ENCODE results near the gene CXorf66.

CXorf66 gene

DNA sequence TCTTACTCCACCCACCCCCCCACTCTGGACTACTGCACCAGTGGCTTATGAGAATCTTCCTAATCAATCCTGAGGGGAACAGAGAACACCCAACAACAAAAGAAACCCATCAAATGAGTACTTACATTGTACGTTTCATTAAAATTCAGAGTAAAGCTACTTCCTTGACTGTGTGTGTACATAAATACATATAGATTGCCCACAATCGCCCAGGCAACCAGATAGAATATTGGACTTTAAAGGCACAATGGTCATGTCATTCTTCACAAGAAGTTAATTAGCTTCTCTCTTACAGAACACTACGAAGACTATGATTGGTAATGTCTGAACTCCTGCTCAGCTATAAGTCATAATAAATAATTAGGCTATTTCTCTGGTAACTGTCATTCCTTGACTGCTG lies 20.2 kb downstream of the CXorf66 start:
- no peak overlapping the region for H3K27ac ChIP-seq (ENCODE audit: low read length)
- H3K27me3 ChIP-seq (ENCODE audit: control insufficient read depth, insufficient read depth, low read length): no peaks in the 10 kb centered on the region
- H3K9ac ChIP-seq (ENCODE audit: low read length): no peak overlapping the region
- no peak overlapping the region for H3K4me3 ChIP-seq (ENCODE audit: low read length)
- H3K36me3 ChIP-seq (ENCODE audit: control insufficient read depth, low read depth, low read length): no peaks in the 10 kb centered on the region
- no peaks in the 10 kb centered on the region for H3K4me1 ChIP-seq (ENCODE audit: control insufficient read depth, low read depth, low read length)
- H3K9me3 ChIP-seq (ENCODE audit: control insufficient read depth, low read depth, low read length): peaks cover 22% of the 10 kb centered on the region

DNA sequence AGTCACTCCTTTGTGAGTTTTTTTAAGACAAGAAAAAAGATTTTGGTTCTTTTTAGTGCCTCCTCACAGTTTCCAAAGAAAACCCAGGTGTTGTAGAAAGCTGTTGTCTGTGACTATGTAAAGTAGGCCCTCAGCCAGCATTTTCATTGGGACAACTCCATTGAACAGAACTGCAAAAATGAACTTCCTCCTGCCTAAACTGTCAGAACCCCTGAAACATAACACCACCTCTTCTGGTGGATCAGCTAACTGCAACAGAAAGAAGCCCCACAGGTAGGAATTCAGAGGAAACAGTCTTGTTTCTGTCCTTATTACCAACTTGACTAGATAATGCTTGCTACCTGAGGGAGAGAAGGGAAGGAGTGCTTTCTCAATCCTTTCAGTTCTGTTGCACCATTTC lies 29.1 kb downstream of the CXorf66 start:
- Histone ChIP-seq H3K27me3 (ENCODE audit: control insufficient read depth, insufficient read depth, low read length) (no peaks in the 10 kb centered on the region), H3K27ac (ENCODE audit: low read length) (no peak overlapping the region), H3K4me1 (ENCODE audit: control insufficient read depth, low read depth, low read length) (peaks cover 16% of the 10 kb centered on the region), H3K36me3 (ENCODE audit: control insufficient read depth, low read depth, low read length) (no peaks in the 10 kb centered on the region), H3K9ac (ENCODE audit: low read length) (no peak overlapping the region), H3K9me3 (ENCODE audit: control insufficient read depth, low read depth, low read length) (no peaks in the 10 kb centered on the region), H3K4me3 (ENCODE audit: low read length) (peak overlapping the region; percentile 2)

DNA sequence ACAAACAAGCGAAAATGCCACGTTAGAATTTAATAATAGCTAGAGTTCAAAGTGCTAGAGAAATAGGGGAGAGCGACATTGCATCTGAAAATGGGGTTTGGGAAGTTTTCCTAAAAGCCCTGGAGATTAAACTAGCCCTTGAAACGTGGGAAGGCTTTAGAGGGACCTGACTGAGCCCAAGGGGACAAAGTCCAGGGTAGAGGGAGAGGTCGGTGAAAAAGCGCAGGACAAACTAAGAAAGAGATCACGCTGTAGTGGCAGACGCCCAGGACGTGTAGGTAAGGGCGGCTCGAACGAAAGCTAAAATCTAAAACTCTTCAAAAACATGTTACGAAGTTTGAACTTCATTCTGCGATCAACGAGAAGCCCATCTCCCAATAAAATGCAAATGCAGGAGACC lies 31.4 kb downstream of the CXorf66 start:
- H3K4me3 ChIP-seq (ENCODE audit: low read length): peak overlapping the region; percentile 64
- no peak overlapping the region for H3K27ac ChIP-seq (ENCODE audit: low read length)
- H3K36me3 ChIP-seq (ENCODE audit: control insufficient read depth, low read depth, low read length): no peaks in the 10 kb centered on the region
- H3K27me3 ChIP-seq (ENCODE audit: control insufficient read depth, insufficient read depth, low read length): no peaks in the 10 kb centered on the region
- H3K9me3 ChIP-seq (ENCODE audit: control insufficient read depth, low read depth, low read length): no peaks in the 10 kb centered on the region
- H3K9ac ChIP-seq (ENCODE audit: low read length): peak overlapping the region; percentile 73
- H3K4me1 ChIP-seq (ENCODE audit: control insufficient read depth, low read depth, low read length): peaks cover 16% of the 10 kb centered on the region

DNA sequence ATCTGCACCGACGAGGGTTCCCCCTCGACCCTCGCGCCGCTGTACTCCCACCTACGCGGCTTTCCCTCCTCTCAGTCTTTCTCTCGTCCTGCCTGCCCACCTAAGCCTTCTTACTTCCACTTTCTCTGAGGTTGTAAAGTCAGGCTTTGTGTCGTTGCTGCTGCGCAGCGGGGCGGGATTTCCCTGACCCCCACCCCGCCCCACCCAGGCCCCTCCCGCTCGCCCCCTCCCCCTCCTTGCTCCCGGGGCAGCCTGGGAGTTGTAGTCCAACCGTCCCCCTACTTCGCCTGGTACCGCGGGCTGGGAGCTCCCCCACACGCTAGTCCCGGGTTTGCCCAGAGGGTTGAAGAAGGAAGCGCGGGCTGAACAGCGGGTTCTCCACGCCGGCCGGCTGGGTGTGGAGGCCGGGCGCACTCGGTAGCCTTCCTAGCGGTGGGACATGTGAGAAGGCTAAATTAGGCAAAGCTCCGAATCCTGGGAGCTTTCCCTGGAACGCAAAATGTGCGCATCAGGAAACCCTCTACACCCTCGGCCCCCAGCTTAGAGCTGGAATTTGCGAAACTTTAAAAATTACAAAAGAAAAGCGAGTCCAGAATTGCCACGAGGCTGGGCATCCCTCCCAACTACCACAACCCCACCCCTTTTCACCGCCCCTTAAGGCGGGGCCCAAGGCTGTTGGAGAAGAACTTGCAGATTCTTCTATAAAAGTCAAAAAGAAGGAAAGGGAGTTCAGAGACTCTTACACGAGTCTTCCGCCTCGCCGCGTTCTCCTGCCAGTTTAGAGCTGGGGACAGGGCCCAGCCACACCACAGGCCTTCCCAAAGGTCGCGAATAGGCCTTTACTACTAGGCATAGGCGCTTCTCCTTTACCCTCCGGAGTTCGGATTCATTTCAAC lies 32.2 kb downstream of the CXorf66 start, which contains the start of gene ATP11C:
TSS of gene ATP11C (minus strand) at position 153 of the 896 bp plus-strand sequence. CDS start 1,011 bp downstream, outside the sequence.
- H3K36me3 ChIP-seq (ENCODE audit: control insufficient read depth, low read depth, low read length): no peaks in the 10 kb centered on the region
- H3K4me1 ChIP-seq (ENCODE audit: control insufficient read depth, low read depth, low read length): peaks cover 16% of the 10 kb centered on the region
- H3K4me3 ChIP-seq (ENCODE audit: low read length): peak within 1 kb of the TSS; percentile 64
- H3K27me3 ChIP-seq (ENCODE audit: control insufficient read depth, insufficient read depth, low read length): no peaks in the 10 kb centered on the region
- no peaks in the 10 kb centered on the region for H3K9me3 ChIP-seq (ENCODE audit: control insufficient read depth, low read depth, low read length)
- H3K27ac ChIP-seq (ENCODE audit: low read length): no peak within 1 kb of the TSS
- H3K9ac ChIP-seq (ENCODE audit: low read length): peak within 1 kb of the TSS; percentile 73

DNA sequence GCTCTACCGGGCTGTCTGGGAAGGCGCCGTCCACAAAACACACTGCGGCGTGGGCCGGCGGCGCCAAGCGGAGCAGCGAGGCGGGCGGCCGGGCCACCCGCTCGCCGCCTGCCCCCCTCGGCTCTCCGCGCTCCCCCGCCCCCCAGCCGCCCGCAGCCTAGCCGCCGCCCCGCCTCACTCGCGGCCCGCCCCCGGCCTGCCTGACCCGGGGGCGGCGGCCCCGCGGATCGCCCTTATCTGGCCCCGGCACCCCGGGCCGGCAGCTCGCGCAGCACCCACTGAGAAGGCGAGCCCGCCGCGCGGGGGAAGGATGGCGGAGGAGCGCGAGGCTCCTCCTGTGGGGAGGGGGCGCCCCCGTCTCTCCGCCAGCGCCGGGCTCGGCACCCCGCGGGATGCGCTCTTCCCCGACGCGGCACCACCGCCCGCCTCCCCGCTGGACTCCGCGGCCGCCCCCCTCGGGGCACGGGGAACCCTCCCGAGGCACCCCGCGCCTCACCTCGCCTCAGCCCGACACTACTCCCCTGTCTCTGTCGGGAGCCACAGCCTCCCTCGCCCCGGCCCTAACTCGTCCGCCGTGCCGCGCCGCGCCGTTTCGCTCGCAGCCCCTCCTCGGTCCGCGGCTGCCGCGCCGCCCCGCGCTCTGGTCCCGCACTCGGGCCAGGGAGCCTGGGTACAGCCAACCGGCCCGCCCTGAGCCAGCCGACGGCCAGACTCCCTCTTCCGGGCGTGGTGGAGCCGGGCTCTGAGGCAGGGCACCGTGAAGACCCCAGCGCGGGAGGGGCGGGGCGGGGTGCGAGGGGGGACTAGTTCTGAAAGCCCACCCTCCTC lies 33.0 kb downstream of the CXorf66 start:
- peaks cover 16% of the 10 kb centered on the region for H3K4me1 ChIP-seq (ENCODE audit: control insufficient read depth, low read depth, low read length)
- H3K9me3 ChIP-seq (ENCODE audit: control insufficient read depth, low read depth, low read length): no peaks in the 10 kb centered on the region
- H3K4me3 ChIP-seq (ENCODE audit: low read length): peak overlapping the region; percentile 61
- no peaks in the 10 kb centered on the region for H3K27me3 ChIP-seq (ENCODE audit: control insufficient read depth, insufficient read depth, low read length)
- H3K9ac ChIP-seq (ENCODE audit: low read length): peak overlapping the region; percentile 68
- H3K27ac ChIP-seq (ENCODE audit: low read length): no peak overlapping the region
- no peaks in the 10 kb centered on the region for H3K36me3 ChIP-seq (ENCODE audit: control insufficient read depth, low read depth, low read length)

DNA sequence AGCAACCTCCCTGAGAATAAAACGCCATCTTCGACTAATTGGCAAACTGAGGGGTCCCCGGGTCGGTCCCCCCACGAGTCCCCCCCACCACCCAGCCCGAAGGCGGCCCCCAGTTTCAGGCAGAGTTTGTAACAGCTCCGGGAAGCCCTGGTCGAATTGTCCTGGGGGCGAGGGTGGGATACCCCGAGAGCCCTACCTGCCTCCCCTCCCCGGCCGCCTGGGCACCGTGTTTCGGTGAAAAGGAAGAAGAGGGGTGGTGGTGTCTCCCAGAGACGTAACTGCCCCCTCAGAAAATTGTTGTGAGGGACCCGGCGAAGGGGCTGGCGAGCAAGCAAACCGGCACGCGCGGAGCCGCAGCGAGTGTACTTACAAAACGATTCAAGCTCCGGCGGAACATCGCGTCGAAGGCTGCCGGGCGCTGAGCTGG lies 33.7 kb downstream of the CXorf66 start:
- Histone ChIP-seq H3K9ac (ENCODE audit: low read length) (peak overlapping the region; percentile 68), H3K4me1 (ENCODE audit: control insufficient read depth, low read depth, low read length) (peaks cover 14% of the 10 kb centered on the region), H3K9me3 (ENCODE audit: control insufficient read depth, low read depth, low read length) (no peaks in the 10 kb centered on the region), H3K27ac (ENCODE audit: low read length) (no peak overlapping the region), H3K36me3 (ENCODE audit: control insufficient read depth, low read depth, low read length) (no peaks in the 10 kb centered on the region), H3K27me3 (ENCODE audit: control insufficient read depth, insufficient read depth, low read length) (no peaks in the 10 kb centered on the region), H3K4me3 (ENCODE audit: low read length) (peak overlapping the region; percentile 61)

DNA sequence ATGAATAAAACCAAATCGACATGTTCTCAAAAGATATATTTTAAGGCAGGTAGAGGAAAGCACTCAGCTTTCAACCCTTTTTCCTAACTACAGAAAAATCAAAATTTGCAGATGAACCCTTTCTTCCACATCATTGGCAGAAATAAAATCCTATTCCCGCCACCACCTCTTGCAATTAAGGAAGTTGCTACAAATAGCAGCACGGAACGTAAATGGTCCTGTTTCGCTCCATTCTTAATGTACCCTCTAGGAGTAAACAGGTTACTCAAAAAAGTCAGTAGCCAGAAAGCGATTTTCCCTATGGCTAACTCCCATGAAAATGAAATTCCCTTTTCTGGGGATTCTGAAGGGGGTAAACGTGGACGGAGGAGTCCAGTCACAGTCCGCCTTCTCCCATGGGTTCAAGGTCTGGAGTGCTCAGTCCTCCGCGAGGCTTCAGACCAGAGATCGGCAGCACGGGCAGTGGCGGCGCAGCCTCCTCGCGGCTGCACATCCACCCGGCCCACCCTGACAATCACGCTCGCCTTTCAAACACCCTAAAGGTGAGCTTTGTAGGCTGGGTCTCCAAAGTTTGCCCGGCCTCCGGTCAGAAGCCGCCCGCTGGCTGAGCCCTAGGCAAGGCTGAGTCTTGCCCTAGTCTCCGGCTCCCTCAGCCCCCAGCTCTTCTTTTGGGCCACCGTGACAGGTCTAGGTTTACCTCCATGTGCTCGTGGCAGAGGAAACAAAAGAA lies 34.2 kb downstream of the CXorf66 start:
- Histone ChIP-seq H3K9ac (ENCODE audit: low read length) (peak overlapping the region; percentile 68), H3K36me3 (ENCODE audit: control insufficient read depth, low read depth, low read length) (no peaks in the 10 kb centered on the region), H3K27me3 (ENCODE audit: control insufficient read depth, insufficient read depth, low read length) (no peaks in the 10 kb centered on the region), H3K4me3 (ENCODE audit: low read length) (peak overlapping the region; percentile 61), H3K27ac (ENCODE audit: low read length) (no peak overlapping the region), H3K9me3 (ENCODE audit: control insufficient read depth, low read depth, low read length) (no peaks in the 10 kb centered on the region), H3K4me1 (ENCODE audit: control insufficient read depth, low read depth, low read length) (peaks cover 8% of the 10 kb centered on the region)

DNA sequence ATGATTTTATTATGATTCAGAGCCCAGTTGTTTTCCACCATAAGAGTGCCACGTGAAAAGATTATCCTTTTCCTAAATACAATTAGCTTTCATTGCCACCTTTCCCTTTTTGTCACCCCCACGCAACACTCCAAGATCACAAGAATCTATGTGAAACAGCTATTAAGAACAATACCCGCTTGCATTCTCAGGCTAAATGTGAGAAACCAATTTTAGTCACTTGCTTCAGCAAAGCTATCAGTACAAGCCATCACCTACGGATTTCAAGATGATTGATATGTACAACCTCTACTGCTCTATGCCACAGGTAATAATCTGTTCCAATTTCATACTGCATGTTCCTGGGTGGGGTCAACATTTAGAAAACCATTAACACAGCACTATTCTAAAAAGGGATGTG lies 34.9 kb downstream of the CXorf66 start:
- no peaks in the 10 kb centered on the region for H3K27me3 ChIP-seq (ENCODE audit: control insufficient read depth, insufficient read depth, low read length)
- H3K9ac ChIP-seq (ENCODE audit: low read length): no peak overlapping the region
- H3K27ac ChIP-seq (ENCODE audit: low read length): no peak overlapping the region
- no peaks in the 10 kb centered on the region for H3K9me3 ChIP-seq (ENCODE audit: control insufficient read depth, low read depth, low read length)
- H3K4me3 ChIP-seq (ENCODE audit: low read length): peak overlapping the region; percentile 61
- peaks cover 6% of the 10 kb centered on the region for H3K4me1 ChIP-seq (ENCODE audit: control insufficient read depth, low read depth, low read length)
- no peaks in the 10 kb centered on the region for H3K36me3 ChIP-seq (ENCODE audit: control insufficient read depth, low read depth, low read length)

DNA sequence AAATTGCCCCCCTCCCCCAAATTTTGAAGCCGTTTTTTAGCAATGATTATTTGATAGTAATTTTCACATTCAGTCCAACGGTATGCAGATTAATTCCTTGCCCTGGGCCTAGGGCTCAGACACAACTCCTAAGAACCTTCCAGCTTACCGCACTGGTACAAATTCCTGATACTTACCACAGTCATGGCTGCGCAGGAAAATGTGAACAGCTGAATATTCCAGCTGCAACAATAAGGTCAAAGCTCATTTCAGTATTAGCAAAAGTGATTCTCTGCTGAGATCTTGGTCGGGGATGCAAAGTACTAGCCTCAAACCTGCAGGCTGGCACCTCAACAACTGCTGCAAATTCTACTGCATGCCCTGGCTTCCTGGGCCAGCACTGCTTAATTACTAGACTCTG lies 35.4 kb downstream of the CXorf66 start:
- Histone ChIP-seq H3K9me3 (ENCODE audit: control insufficient read depth, low read depth, low read length) (no peaks in the 10 kb centered on the region), H3K27ac (ENCODE audit: low read length) (no peak overlapping the region), H3K36me3 (ENCODE audit: control insufficient read depth, low read depth, low read length) (no peaks in the 10 kb centered on the region), H3K27me3 (ENCODE audit: control insufficient read depth, insufficient read depth, low read length) (no peaks in the 10 kb centered on the region), H3K4me3 (ENCODE audit: low read length) (no peak overlapping the region), H3K9ac (ENCODE audit: low read length) (no peak overlapping the region), H3K4me1 (ENCODE audit: control insufficient read depth, low read depth, low read length) (peaks cover 6% of the 10 kb centered on the region)

DNA sequence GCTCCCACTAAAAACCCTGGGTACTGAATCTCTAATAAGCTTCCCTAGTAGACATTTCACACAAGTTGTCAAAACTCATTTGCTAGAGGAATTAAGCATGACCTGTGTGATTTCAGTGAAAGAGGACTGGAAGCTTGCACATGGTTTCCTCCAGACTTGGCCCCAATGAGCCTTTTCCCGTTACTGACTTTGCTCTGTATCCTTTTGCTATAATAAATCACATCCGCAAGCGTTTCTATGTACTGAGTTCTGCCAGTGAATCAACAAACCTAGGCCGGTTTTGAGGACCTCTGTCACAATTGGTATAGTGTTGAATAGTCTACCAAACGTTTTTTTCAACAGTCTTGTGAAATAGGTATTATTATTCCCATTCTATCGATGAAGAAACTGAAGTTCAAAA lies 40.6 kb downstream of the CXorf66 start:
- no peak overlapping the region for H3K4me3 ChIP-seq (ENCODE audit: low read length)
- no peaks in the 10 kb centered on the region for H3K36me3 ChIP-seq (ENCODE audit: control insufficient read depth, low read depth, low read length)
- H3K9me3 ChIP-seq (ENCODE audit: control insufficient read depth, low read depth, low read length): no peaks in the 10 kb centered on the region
- no peak overlapping the region for H3K9ac ChIP-seq (ENCODE audit: low read length)
- no peaks in the 10 kb centered on the region for H3K4me1 ChIP-seq (ENCODE audit: control insufficient read depth, low read depth, low read length)
- no peak overlapping the region for H3K27ac ChIP-seq (ENCODE audit: low read length)
- no peaks in the 10 kb centered on the region for H3K27me3 ChIP-seq (ENCODE audit: control insufficient read depth, insufficient read depth, low read length)

DNA sequence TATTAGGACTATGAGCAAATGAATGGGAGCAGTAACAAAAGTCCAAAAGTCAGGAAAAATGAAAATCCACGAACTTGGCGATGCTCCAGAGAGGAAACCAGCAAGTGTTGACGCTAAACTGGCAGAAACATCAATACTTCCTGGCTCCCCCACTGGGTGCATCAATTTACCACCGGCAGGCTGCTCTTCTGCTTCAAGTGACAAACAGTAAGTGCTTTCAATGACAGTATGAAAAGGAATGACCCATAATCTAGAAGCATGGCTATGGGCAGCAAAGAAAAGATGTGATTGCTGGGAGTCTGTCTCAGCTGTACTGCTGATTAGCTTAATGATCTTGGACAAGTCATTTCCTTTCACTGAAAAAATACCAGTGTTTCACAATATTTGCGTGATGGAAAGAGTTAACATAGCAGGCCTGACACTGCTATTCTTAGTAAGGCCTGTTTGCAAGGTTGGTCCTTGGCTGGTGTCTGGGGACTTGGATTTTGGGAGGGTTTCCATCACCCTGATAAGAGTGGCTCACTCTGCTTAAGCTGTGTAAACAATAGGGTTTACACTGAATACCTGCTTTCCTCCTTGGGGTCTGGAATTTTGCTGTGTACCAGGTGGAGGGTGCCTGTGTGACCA lies 41.1 kb downstream of the CXorf66 start:
- Histone ChIP-seq H3K4me1 (ENCODE audit: control insufficient read depth, low read depth, low read length) (no peaks in the 10 kb centered on the region), H3K27me3 (ENCODE audit: control insufficient read depth, insufficient read depth, low read length) (no peaks in the 10 kb centered on the region), H3K4me3 (ENCODE audit: low read length) (no peak overlapping the region), H3K36me3 (ENCODE audit: control insufficient read depth, low read depth, low read length) (no peaks in the 10 kb centered on the region), H3K27ac (ENCODE audit: low read length) (no peak overlapping the region), H3K9ac (ENCODE audit: low read length) (no peak overlapping the region), H3K9me3 (ENCODE audit: control insufficient read depth, low read depth, low read length) (no peaks in the 10 kb centered on the region)

Measured in iPS-18a (cell line).